ENCODE results near the gene TOP1. TPM values are rescaled to one million over a fixed set of nuclear protein-coding genes. Genes with fewer than 3 reads are reported as not detected.

TOP1 gene
- total RNA-seq, 1 experiment from 2014 or later, result 81.8 TPM

GRCh38 chr20:41049451-41049850 lies 20.8 kb downstream of the TOP1 start:
- DNase-seq (ENCODE audit: low spot score) (no peak), ATAC-seq (no peak)
- Mint-ChIP-seq H3K27ac (no peak overlapping the region), H3K4me1 (peaks cover 93% of the 10 kb centered on the region), H3K9me3 (no peaks in the 10 kb centered on the region), H3K27me3 (ENCODE audit: low read depth) (no peaks in the 10 kb centered on the region), H3K4me3 (peak overlapping the region; percentile 16; the same call in 1 of the 2 replicates), H3K36me3 (no peaks in the 10 kb centered on the region)
- ChIA-PET CTCF (interaction anchor here (0.8 to 8.5 kb wide), 2 partner anchors 59 to 86 kb away, joined by 4 to 46 read pairs; no protein-coding TSS in a partner anchor), POLR2A (interaction anchor here (0.6 kb wide), 1 partner anchor 61 kb away, joined by 3 read pairs; no protein-coding TSS in a partner anchor)
- TF ChIP-seq ZBTB21 (CRISPR knock-in tag; IDR thresholded peaks at IDR 0.05; ENCODE audit: borderline replicate concordance), result no peak

GRCh38 chr20:41050361-41051008 lies 21.9 kb downstream of the TOP1 start:
- Mint-ChIP-seq H3K4me3 (no peak overlapping the region), H3K27me3 (ENCODE audit: low read depth) (no peaks in the 10 kb centered on the region), H3K36me3 (no peaks in the 10 kb centered on the region), H3K4me1 (peaks cover 96% of the 10 kb centered on the region), H3K27ac (peak overlapping the region; percentile 7; the same call in 1 of the 2 replicates), H3K9me3 (no peaks in the 10 kb centered on the region)
- DNase-seq (ENCODE audit: low spot score), result no peak
- no peak for ATAC-seq
- TF ChIP-seq FOXP1 (CRISPR knock-in tag; IDR thresholded peaks at IDR 0.05; ENCODE audit: borderline replicate concordance) (no peak), SMAD3 (CRISPR knock-in tag; IDR thresholded peaks at IDR 0.05; ENCODE audit: borderline replicate concordance) (no peak), ATF6 (CRISPR knock-in tag; IDR thresholded peaks at IDR 0.05) (no peak), MAX (CRISPR knock-in tag; IDR thresholded peaks at IDR 0.05) (no peak), JAZF1 (CRISPR knock-in tag; IDR thresholded peaks at IDR 0.05) (no peak), USF1 (CRISPR knock-in tag; IDR thresholded peaks at IDR 0.05) (no peak), SP1 (CRISPR knock-in tag; conservative IDR thresholded peaks at IDR 0.05) (no peak), OVOL2 (CRISPR knock-in tag; IDR thresholded peaks at IDR 0.05; ENCODE audit: borderline replicate concordance) (no peak), IRF1 (CRISPR knock-in tag; IDR thresholded peaks at IDR 0.05) (no peak), CDX4 (CRISPR knock-in tag; IDR thresholded peaks at IDR 0.05; ENCODE audit: borderline replicate concordance) (no peak), JUN (CRISPR knock-in tag; IDR thresholded peaks at IDR 0.05) (no peak), STAT6 (CRISPR knock-in tag; conservative IDR thresholded peaks at IDR 0.05; ENCODE audit: low read depth) (no peak), ARID4B (CRISPR knock-in tag; IDR thresholded peaks at IDR 0.05; ENCODE audit: borderline replicate concordance) (no peak), GTF2I (CRISPR knock-in tag; conservative IDR thresholded peaks at IDR 0.05) (no peak)
- ChIA-PET CTCF (interaction anchor here (0.8 to 8.5 kb wide), 4 partner anchors 44 to 87 kb away, joined by 3 to 46 read pairs (median 4); no protein-coding TSS in a partner anchor), POLR2A (no interaction called here)

Measured in WTC11 (cell line).